RCC 7860 (cell line): ENCODE measurements around the gene OR4D2.

Experiments used
- DNase-seq: peaks from one replicate; pipeline ENCODE4 v3.0.0-alpha.2; 2015; ENCODE audit warnings: low spot score
- FAIRE-seq: peaks from 2 replicates; lab custom pipeline; 2012; peaks lifted over from hg19 to GRCh38; lab: Jason Lieb, UNC

Gene OR4D2

GRCh38 chr17:58172369-58173071, 5.7 kb downstream of the OR4D2 start:
- peak; percentile 23 for DNase-seq
- FAIRE-seq, result no peak

GRCh38 chr17:58174871-58175270, 8.1 kb downstream of the OR4D2 start:
- no peak for FAIRE-seq
- no peak for DNase-seq

GRCh38 chr17:58176200-58176599, 9.4 kb downstream of the OR4D2 start:
- DNase-seq (no peak), FAIRE-seq (no peak)

GRCh38 chr17:58181796-58182195, 15.0 kb downstream of the OR4D2 start:
- FAIRE-seq (no peak), DNase-seq (no peak)

GRCh38 chr17:58183514-58183913, 16.7 kb downstream of the OR4D2 start:
- FAIRE-seq (no peak), DNase-seq (no peak)

GRCh38 chr17:58184308-58184985, 17.7 kb downstream of the OR4D2 start:
- DNase-seq, result peak; percentile 47

GRCh38 chr17:58184986-58185761, 18.4 kb downstream of the OR4D2 start:
- FAIRE-seq, result no peak
- DNase-seq, result no peak

More at GRCh38 chr17:58184308-58184985, 17.7 kb downstream of the OR4D2 start:
- FAIRE-seq, result no peak

GRCh38 chr17:58186591-58186990, 19.8 kb downstream of the OR4D2 start:
- DNase-seq (no peak), FAIRE-seq (no peak)

- DNase-seq (no peak), FAIRE-seq (no peak)
Measured at GRCh38 chr17:58187063-58187462, 20.3 kb downstream of the OR4D2 start.

- no peak for FAIRE-seq
- no peak for DNase-seq
Measured at GRCh38 chr17:58187675-58188074, 20.9 kb downstream of the OR4D2 start.

GRCh38 chr17:58189436-58190146, 22.8 kb downstream of the OR4D2 start:
- DNase-seq, result peak; percentile 66
- peak; percentile 65 for FAIRE-seq

GRCh38 chr17:58191241-58191896, 24.6 kb downstream of the OR4D2 start:
- no peak for DNase-seq
- FAIRE-seq, result no peak

- no peak for FAIRE-seq
- no peak for DNase-seq
Measured at GRCh38 chr17:58192612-58193011, 25.8 kb downstream of the OR4D2 start, which contains the start of gene EPX. TSS of gene EPX (plus strand) at chr17:58192726. CDS start at chr17:58192847, 121 bp downstream.

- DNase-seq (no peak), FAIRE-seq (no peak)
Measured at GRCh38 chr17:58193641-58194255, 27.0 kb downstream of the OR4D2 start.

- FAIRE-seq, result no peak
Measured at GRCh38 chr17:58195518-58196123, 28.8 kb downstream of the OR4D2 start.

GRCh38 chr17:58196610-58197009, 29.8 kb downstream of the OR4D2 start:
- FAIRE-seq, result no peak
- no peak for DNase-seq

More at GRCh38 chr17:58195518-58196123, 28.8 kb downstream of the OR4D2 start:
- no peak for DNase-seq

GRCh38 chr17:58200024-58200633, 33.3 kb downstream of the OR4D2 start:
- peak; percentile 27 for DNase-seq
- FAIRE-seq, result no peak

GRCh38 chr17:58202859-58203258, 36.1 kb downstream of the OR4D2 start:
- DNase-seq, result no peak
- FAIRE-seq, result no peak

GRCh38 chr17:58204796-58205195, 38.0 kb downstream of the OR4D2 start:
- no peak for DNase-seq

More at GRCh38 chr17:58204796-58205195, 38.0 kb downstream of the OR4D2 start:
- FAIRE-seq, result no peak
